Measurements from ENCODE around the gene CNTN4. TPM values are rescaled to one million over a fixed set of nuclear protein-coding genes. Genes with fewer than 3 reads are reported as not detected.
A peak's percentile ranks its signal among the peaks of the same experiment; 100 is the strongest.

Gene CNTN4
- total RNA-seq, 2 experiments from 2014 or later: not detected

GRCh38 chr3:2148561-2149340 is 50.1 kb downstream of the CNTN4 start:
- Mint-ChIP-seq H3K27me3 (no peaks in the 10 kb centered on the region), H3K4me3 (no peak overlapping the region), H3K9me3 (no peaks in the 10 kb centered on the region), H3K4me1 (ENCODE audit: low read depth) (no peaks in the 10 kb centered on the region), H3K36me3 (ENCODE audit: low read depth) (no peaks in the 10 kb centered on the region), H3K27ac (no peak overlapping the region)
- ChIA-PET CTCF (interaction anchor here (0.8 kb wide), 1 partner anchor 9 kb away, joined by 3 read pairs; no protein-coding TSS in a partner anchor), POLR2A (no interaction called here)
- ATAC-seq: no peak
- intact Hi-C loops (cut with micrococcal nuclease): no loop called here
- TF ChIP-seq CTCF (IDR thresholded peaks at IDR 0.05): no peak
- DNase-seq: no peak

GRCh38 chr3:2153053-2153452 is 54.4 kb downstream of the CNTN4 start:
- Mint-ChIP-seq H3K27ac (no peak overlapping the region), H3K4me3 (no peak overlapping the region), H3K36me3 (ENCODE audit: low read depth) (no peaks in the 10 kb centered on the region), H3K9me3 (no peaks in the 10 kb centered on the region), H3K4me1 (ENCODE audit: low read depth) (no peaks in the 10 kb centered on the region), H3K27me3 (peaks cover 1% of the 10 kb centered on the region)
- intact Hi-C loops (cut with micrococcal nuclease): no loop called here
- ATAC-seq: no peak
- no peak for DNase-seq
- CTCF ChIA-PET: no interaction called here
- POLR2A ChIA-PET: no interaction called here
- TF ChIP-seq CTCF (IDR thresholded peaks at IDR 0.05): no peak

- intact Hi-C loops (cut with micrococcal nuclease): no loop called here
- Mint-ChIP-seq H3K36me3 (ENCODE audit: low read depth) (no peaks in the 10 kb centered on the region), H3K4me1 (ENCODE audit: low read depth) (no peaks in the 10 kb centered on the region), H3K9me3 (no peaks in the 10 kb centered on the region), H3K27ac (no peak overlapping the region), H3K27me3 (peaks cover 1% of the 10 kb centered on the region), H3K4me3 (no peak overlapping the region)
- TF ChIP-seq CTCF (IDR thresholded peaks at IDR 0.05): no peak
- ATAC-seq (no peak), DNase-seq (no peak)
- ChIA-PET POLR2A (no interaction called here), CTCF (no interaction called here)
Measured at GRCh38 chr3:2153547-2153946, 54.9 kb downstream of the CNTN4 start.

GRCh38 chr3:2154621-2155020 is 56.0 kb downstream of the CNTN4 start:
- CTCF ChIA-PET: interaction anchor here (0.8 kb wide), 1 partner anchor 18 kb away, joined by 3 read pairs; no protein-coding TSS in a partner anchor
- no peaks in the 10 kb centered on the region for H3K9me3 Mint-ChIP-seq
- ATAC-seq: no peak
- no peaks in the 10 kb centered on the region for H3K4me1 Mint-ChIP-seq (ENCODE audit: low read depth)
- H3K27ac Mint-ChIP-seq: no peak overlapping the region
- no peaks in the 10 kb centered on the region for H3K36me3 Mint-ChIP-seq (ENCODE audit: low read depth)
- peaks cover 1% of the 10 kb centered on the region for H3K27me3 Mint-ChIP-seq
- no peak for DNase-seq
- intact Hi-C loops (cut with micrococcal nuclease): no loop called here
- H3K4me3 Mint-ChIP-seq: no peak overlapping the region
- POLR2A ChIA-PET: no interaction called here
- TF ChIP-seq CTCF (IDR thresholded peaks at IDR 0.05): no peak

- ChIA-PET CTCF (interaction anchor here (0.9 to 1.9 kb wide), 2 partner anchors 11 kb away, joined by 3 to 5 read pairs; no protein-coding TSS in a partner anchor), POLR2A (interaction anchor here (0.6 kb wide), 1 partner anchor 217 kb away, joined by 3 read pairs; no protein-coding TSS in a partner anchor)
- ATAC-seq (no peak), DNase-seq (peak; percentile 14)
- Mint-ChIP-seq H3K27ac (no peak overlapping the region), H3K36me3 (ENCODE audit: low read depth) (no peaks in the 10 kb centered on the region), H3K4me3 (no peak overlapping the region), H3K27me3 (peaks cover 1% of the 10 kb centered on the region), H3K4me1 (ENCODE audit: low read depth) (no peaks in the 10 kb centered on the region), H3K9me3 (no peaks in the 10 kb centered on the region)
- intact Hi-C loops (cut with micrococcal nuclease): no loop called here
- peak; percentile 78 for TF ChIP-seq CTCF (IDR thresholded peaks at IDR 0.05)
Measured at GRCh38 chr3:2156244-2156847, 57.7 kb downstream of the CNTN4 start.
